Body of pancreas (tissue), 4 donors: ENCODE results near the gene GNPTG. TPM values are rescaled to one million over a fixed set of nuclear protein-coding genes. Genes with fewer than 3 reads are reported as not detected.

Experiments used
- ATAC-seq: fragments of 150-250 bp; one replicate; pipeline ENCODE4 v1.9.1; 2016
- DNase-seq, 4 donors: peaks; one replicate each; pipeline ENCODE4 v3.0.0-alpha.2; 2019
- H3K27ac ChIP-seq, 4 donors: fragments of 200-600 bp; sonication (generic); 1 replicate in 3 of 4; 2 replicates in 1 of 4; pipeline versions ENCODE4 v1.5.1 to v1.6.1; 2016 to 2019; ENCODE audit warnings: mild to moderate bottlenecking in 1 of 4, mixed read lengths in 1 of 4, moderate library complexity in 1 of 4
- H3K27me3 ChIP-seq, 2 donors: fragments of 200-600 bp; sonication (generic); one replicate each; pipeline ENCODE4 v1.6.0; 2016; ENCODE audit warnings: mild to moderate bottlenecking in 1 of 2
- H3K36me3 ChIP-seq, 2 donors: fragments of 200-600 bp; sonication (generic); replicated peaks in 1 of 2; 2 replicates each; pipeline ENCODE4 v1.5.1; 2016; ENCODE audit warnings: low read depth in 2 of 2; ENCODE audit not compliant: insufficient read depth in 1 of 2
- H3K4me1 ChIP-seq: fragments of 200-600 bp; sonication (generic); one replicate; pipeline ENCODE4 v1.6.0; 2016
- H3K4me3 ChIP-seq, 2 donors: fragments of 200-600 bp; sonication (generic); 1 replicate in 1 of 2; 2 replicates in 1 of 2; pipeline ENCODE4 v1.5.1; 2016 to 2019
- H3K9me3 ChIP-seq, 3 donors: fragments of 200-600 bp; sonication (generic); 1 replicate in 2 of 3; 2 replicates in 1 of 3; pipeline ENCODE4 v1.5.1; 2016
- CTCF ChIP-seq, 7 experiments: fragments of 450-650 bp in 4 of 7; fragments of 200-600 bp in 3 of 7; sonication (generic) in 3 of 7; IDR thresholded peaks; one replicate each; pipeline ENCODE4 v1.5.1; 2016 to 2019; ENCODE audit warnings: antibody characterized with exemption in 7 of 7
- POLR2A ChIP-seq, 3 donors: fragments of 450-650 bp; IDR thresholded peaks; one replicate each; pipeline ENCODE4 v1.6.1; 2016; ENCODE audit warnings: antibody characterized with exemption in 3 of 3, mild to moderate bottlenecking in 2 of 3
- WGBS, 2 donors: methylation state at CpG; one replicate each; pipeline ENCODE4 v1.1.5; 2017; 5-methylcytosine and 5-hydroxymethylcytosine counted together
- intact Hi-C: fragments of 100-400 bp; cut with DNase I; formaldehyde crosslinking; loops from one replicate; pipeline ENCODE4 v1.15.1; 2023
- total RNA-seq, 2 donors: library from RNA; depleted of rRNA; stranded (reverse); fragments of >200 nt; gene quantifications; one replicate each; pipeline ENCODE4 v1.1.0, GENCODE V29; 2016

The GNPTG gene
- total RNA-seq, 2 donors from 2014 or later, result 38.1 to 98.2 TPM

- Histone ChIP-seq H3K9me3 (no peaks in the 10 kb centered on the region), H3K27me3 (no peaks in the 10 kb centered on the region), H3K4me3 (no peak overlapping the region), H3K27ac (peak overlapping the region in 2 of 4 donors; percentile 44 to 49), H3K4me1 (peaks cover 19% of the 10 kb centered on the region), H3K36me3 (peaks cover 0 to 1% of the 10 kb centered on the region in 2 donors)
- TF ChIP-seq CTCF (IDR thresholded peaks at IDR 0.05) (no peak), POLR2A (IDR thresholded peaks at IDR 0.05) (peak in 1 of 3 donors; percentile 11)
- DNase-seq (peak in 1 of 4 donors; percentile 40), ATAC-seq (no peak)
- intact Hi-C loops, result no loop called here
- 19 to 37% methylated on average over 15 to 44 of the region's 44 CpGs for WGBS, 2 donors
Observed at GRCh38 chr16:1343428-1344242, 8.1 kb upstream of the GNPTG start.

- DNase-seq, result no peak
- no peaks in the 10 kb centered on the region for H3K27me3 ChIP-seq
- intact Hi-C loops, result no loop called here
- TF ChIP-seq CTCF (IDR thresholded peaks at IDR 0.05), result no peak
- no peak for TF ChIP-seq POLR2A (IDR thresholded peaks at IDR 0.05)
- no peak for ATAC-seq
- H3K36me3 ChIP-seq, result peaks cover 3 to 4% of the 10 kb centered on the region in 2 donors
- H3K4me1 ChIP-seq, result peaks cover 19% of the 10 kb centered on the region
- no peak overlapping the region for H3K27ac ChIP-seq
- WGBS, 2 donors, result 85 to 86% methylated on average over 8 to 13 of the region's 14 CpGs
- no peak overlapping the region for H3K4me3 ChIP-seq
- no peaks in the 10 kb centered on the region for H3K9me3 ChIP-seq
Observed at GRCh38 chr16:1344499-1344898, 7.2 kb upstream of the GNPTG start.

GRCh38 chr16:1345087-1345486 lies 6.6 kb upstream of the GNPTG start:
- Histone ChIP-seq H3K27me3 (no peaks in the 10 kb centered on the region), H3K4me3 (no peak overlapping the region), H3K36me3 (peaks cover 3 to 5% of the 10 kb centered on the region in 2 donors), H3K27ac (no peak overlapping the region), H3K4me1 (peaks cover 19% of the 10 kb centered on the region), H3K9me3 (no peaks in the 10 kb centered on the region)
- TF ChIP-seq POLR2A (IDR thresholded peaks at IDR 0.05) (no peak), CTCF (IDR thresholded peaks at IDR 0.05) (no peak)
- ATAC-seq (no peak), DNase-seq (no peak)
- WGBS, 2 donors, result 73 to 83% methylated on average over 4 to 9 of the region's 11 CpGs
- intact Hi-C loops, result no loop called here

GRCh38 chr16:1345651-1346421 lies 5.9 kb upstream of the GNPTG start:
- no peak for DNase-seq
- intact Hi-C loops, result no loop called here
- no peak for TF ChIP-seq POLR2A (IDR thresholded peaks at IDR 0.05)
- no peak for TF ChIP-seq CTCF (IDR thresholded peaks at IDR 0.05)
- Histone ChIP-seq H3K9me3 (no peaks in the 10 kb centered on the region), H3K27me3 (no peaks in the 10 kb centered on the region), H3K4me1 (peaks cover 26% of the 10 kb centered on the region), H3K36me3 (peaks cover 3 to 5% of the 10 kb centered on the region in 2 donors), H3K27ac (no peak overlapping the region), H3K4me3 (no peak overlapping the region)
- ATAC-seq, result no peak
- 80 to 84% methylated on average over 4 to 19 of the region's 31 CpGs for WGBS, 2 donors
